RPMI7951 (cell line): Measurements from ENCODE around the gene MMP24OS. TPM values are rescaled to one million over a fixed set of nuclear protein-coding genes. Genes with fewer than 3 reads are reported as not detected.
A peak's percentile ranks its signal among the peaks of the same experiment; 100 is the strongest.

Source experiments
- DNase-seq: peaks from one replicate; pipeline ENCODE4 v3.0.0-alpha.2; 2012; ENCODE audit warnings: low read depth
- total RNA-seq: library from RNA; depleted of rRNA; stranded (reverse); fragments of >200 nt; shearing (Covaris generic); gene quantifications from 2 replicates; pipeline ENCODE4 v1.2.3, GENCODE V29; 2014

The MMP24OS gene
- total RNA-seq, 1 experiment from 2014 or later, result 19.1 TPM

GRCh38 chr20:35291654-35292503, 14.0 kb upstream of the MMP24OS start, which contains the start of gene FAM83C:
FAM83C (minus strand) TSS chr20:35292425; CDS start chr20:35292304, 121 bp downstream.
- no peak for DNase-seq

- DNase-seq, result no peak
Observed at GRCh38 chr20:35290887-35291417, 13.0 kb upstream of the MMP24OS start.

GRCh38 chr20:35290186-35290886, 12.4 kb upstream of the MMP24OS start:
- no peak for DNase-seq

GRCh38 chr20:35288325-35289060, 10.6 kb upstream of the MMP24OS start:
- DNase-seq, result no peak

DNA sequence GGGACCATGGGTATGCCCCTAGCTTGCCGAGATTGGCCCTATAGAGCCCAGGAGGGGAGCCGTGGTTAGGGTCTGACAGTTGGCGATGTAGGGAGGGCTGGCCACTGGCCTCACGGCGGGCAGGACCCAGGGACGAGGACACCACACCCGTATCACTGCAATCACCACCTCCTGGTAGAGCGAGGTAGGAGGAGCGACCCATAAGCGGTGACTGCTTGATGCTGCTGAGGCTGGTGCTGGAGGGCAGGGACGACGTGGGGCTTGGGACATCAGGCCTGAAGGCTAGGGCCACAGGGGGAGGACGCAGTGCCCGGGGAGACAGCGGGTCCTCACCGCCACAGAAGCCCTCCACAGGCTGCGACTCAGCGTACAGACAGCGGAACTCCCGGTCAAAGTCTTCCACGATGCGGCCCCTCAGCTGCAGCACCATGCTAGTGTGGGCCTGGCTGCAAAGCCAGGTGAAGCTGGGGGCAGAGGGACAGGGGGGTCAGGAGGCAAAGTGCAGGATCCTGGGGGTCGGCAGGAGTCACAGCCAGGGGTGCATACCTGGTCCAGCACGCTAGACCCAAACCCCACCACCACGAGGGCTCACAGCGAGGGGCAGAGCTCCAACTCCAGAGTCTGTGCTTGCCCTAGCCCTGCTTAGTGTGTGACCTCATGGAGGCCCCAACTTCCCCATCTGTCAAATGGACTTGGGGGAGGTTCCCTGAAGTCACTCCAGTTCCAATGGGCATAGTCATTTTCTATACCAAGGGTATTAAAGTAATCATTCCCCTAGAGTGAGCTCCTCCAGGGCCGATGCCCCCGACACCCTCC, 9.8 kb upstream of the MMP24OS start:
- DNase-seq, result no peak

- DNase-seq, result no peak
Observed at GRCh38 chr20:35286899-35287508, 9.1 kb upstream of the MMP24OS start.

- no peak for DNase-seq
Observed at GRCh38 chr20:35286077-35286898, 8.4 kb upstream of the MMP24OS start.

DNA sequence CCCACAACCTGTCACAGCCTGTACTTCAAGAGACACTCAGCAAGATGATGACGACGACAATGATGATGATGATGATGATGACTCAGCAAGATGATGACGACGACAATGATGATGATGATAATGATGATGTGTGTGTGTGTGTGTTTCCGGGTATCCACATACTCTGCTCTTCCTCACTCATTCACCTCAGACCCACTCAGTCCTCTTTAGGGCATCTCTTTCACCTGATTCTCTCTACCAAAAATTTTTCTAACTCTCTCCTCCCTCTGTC, 7.8 kb upstream of the MMP24OS start:
- no peak for DNase-seq

DNA sequence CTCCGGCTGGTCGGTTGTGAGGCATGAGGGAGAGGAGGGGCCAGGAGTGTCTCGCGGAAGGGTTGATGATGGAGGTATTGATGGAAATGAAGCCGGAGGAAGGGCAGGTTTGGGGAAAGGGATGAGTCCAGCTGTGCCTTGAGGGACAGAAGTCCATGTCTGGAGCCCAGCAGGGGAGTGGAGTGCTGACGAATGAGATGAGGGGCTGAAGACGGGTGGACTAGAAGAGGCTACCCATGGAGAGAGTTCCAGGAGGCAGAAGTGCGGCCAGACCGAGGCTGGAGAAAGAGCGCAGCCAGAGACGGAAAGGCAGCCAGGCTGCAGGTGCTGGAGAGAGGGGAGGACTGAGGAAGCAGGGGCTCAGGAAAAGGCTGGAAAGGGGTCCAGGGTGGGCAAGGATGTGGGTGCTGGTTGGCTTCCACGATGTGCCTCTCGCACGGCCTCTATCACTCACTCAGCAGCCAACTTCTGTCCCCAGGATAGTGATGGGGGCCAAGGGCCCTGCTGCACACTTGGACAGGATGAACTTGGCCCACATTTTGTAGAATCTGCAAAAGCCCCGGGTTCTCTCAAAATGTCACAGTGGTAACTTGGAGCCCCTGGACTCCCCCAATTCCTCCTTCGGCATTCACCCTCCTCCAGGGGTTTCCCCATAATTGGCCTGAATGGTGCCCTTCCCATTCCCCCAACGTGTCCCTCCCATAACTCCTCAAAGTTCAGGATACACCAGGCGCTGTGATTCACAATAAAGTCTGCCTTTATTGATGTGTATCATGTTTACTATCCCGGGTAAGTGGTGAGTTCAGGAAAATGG, 7.3 kb upstream of the MMP24OS start:
- no peak for DNase-seq

GRCh38 chr20:35284267-35284991, 6.5 kb upstream of the MMP24OS start, which contains the start of gene EIF6:
EIF6 (minus strand) TSS chr20:35284772; CDS start chr20:35284487, 285 bp downstream.
- peak; percentile 94 for DNase-seq

DNA sequence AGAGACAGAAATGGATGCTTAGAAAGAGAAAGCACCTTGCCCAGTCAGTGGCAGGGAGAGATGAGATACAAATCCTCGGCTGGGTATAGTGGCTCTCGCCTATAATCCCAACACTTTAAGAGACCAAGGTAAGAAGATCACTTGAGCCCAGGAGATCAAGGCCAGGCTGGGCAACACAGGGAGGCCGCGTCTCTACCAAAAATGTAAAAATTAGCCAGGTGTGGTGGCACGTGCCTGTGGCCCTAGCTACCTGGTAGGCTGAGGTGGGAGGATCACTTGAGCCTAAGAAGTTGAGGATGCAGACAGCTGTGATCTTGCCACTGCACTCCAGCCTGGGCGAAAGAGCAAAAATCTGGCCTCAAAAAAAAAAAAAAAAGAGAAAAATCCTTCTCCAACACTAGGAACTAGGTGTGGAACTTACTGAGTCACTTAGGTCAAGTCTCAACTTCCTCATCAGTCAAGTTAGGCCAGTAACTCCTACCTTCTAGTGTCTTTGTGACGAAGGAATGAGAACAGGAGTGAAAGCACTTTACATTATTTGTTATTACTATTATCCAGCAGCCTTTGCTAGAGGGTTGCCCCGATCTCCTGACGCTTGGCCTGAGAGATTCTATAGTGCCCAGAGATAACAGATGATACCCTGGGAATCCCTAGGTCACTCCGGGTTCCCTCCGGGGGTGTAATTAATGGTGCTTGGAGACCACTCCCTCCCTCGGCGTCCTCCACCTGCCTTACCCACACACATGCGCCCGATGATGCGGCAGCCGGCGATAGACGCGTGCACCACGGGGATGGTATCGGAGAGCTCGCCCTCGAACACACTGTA, 5.7 kb upstream of the MMP24OS start:
- no peak for DNase-seq

DNA sequence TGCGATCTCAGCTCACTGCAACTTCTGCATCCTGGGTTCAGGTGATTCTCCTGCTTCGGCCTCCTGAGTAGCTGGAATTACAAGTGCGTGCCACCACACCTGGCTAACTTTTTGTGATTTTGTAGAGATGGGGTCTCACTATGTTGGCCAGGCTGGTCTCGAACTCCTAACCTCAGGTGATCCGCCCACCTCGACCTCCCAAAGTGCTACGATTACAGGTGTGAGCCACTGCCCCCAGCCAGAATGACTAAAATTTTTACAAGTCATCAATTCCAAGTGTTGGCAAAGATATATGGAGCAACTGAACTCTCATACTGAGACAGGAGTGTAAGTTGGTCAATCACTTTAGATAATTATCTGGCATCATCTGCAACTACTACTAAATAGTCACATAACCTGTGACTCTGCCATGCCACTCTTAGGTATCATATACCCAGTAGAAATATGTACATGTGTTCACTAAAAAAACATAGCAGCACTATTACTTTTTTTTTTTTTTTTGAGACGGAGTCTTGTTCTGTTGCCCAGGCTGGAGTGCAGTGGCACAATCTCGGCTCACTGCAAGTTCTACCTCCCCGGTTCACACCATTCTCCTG, 3.7 kb upstream of the MMP24OS start:
- DNase-seq, result no peak

DNA sequence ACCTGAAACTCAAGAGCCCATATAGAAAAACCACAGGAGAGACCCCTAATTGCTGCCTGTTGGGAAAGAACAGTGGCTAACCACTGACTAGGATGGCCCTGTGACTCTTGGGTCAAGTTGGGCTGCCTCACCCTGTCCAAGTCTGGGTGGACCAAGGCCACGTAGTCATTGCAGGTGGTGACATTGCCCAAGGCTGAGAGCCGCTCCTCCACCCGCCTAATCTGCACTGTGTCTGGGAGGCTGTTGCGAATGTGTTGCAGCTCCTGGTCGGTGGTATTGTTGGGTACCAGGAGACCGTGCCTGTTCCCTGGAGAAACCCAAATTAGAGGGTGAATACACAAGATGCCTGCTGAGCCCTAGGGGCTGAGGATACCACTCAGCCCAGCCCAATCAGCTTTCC, 2.6 kb upstream of the MMP24OS start:
- no peak for DNase-seq

GRCh38 chr20:35279533-35280174, 1.7 kb upstream of the MMP24OS start:
- DNase-seq, result no peak

GRCh38 chr20:35279040-35279439, 1.1 kb upstream of the MMP24OS start:
- DNase-seq, result no peak

- DNase-seq, result no peak
Observed at GRCh38 chr20:35277127-35277526, 795 bp downstream of the MMP24OS start.

DNA sequence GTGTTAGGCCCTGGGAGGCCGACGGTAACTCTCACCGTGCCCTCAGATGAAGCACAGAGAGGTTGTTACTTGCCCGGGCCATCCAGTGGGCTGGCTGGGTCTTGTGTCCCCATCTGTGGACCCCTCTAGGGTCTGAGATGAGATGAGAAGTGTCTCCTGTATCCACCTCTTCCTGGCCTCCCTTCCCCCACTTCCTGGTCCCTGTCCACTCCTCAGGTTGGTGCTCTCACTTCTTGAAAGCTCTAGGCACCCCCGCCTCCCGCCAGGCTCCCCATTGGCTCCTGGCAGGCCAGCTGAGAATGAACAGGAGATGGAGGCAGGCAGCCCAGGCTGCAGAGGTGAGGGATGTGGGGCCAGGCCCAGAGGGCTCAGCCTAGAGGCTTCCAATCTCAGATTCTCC, 1.5 kb downstream of the MMP24OS start:
- DNase-seq, result no peak
